Vagina (tissue), 2 donors: ENCODE results near the gene OPRL1.
"Not testable (repeated sequence)": the region's sequence is repeated elsewhere in the genome, so short reads cannot be mapped to it uniquely, and the experiment has no call there.

Experiments used
- POLR2A ChIP-seq, 2 donors: fragments of 450-650 bp; IDR thresholded peaks; one replicate each; pipeline ENCODE4 v1.6.1; 2017; ENCODE audit warnings: antibody characterized with exemption in 2 of 2, mild to moderate bottlenecking in 2 of 2, moderate library complexity in 2 of 2
- POLR2AphosphoS5 ChIP-seq, 2 donors: sonication (generic); formaldehyde crosslinking; IDR thresholded peaks; one replicate each; pipeline ENCODE4 v1.9.0; 2017; ENCODE audit warnings: antibody characterized with exemption in 2 of 2, mild to moderate bottlenecking in 2 of 2, low read depth in 1 of 2; ENCODE audit not compliant: insufficient read depth in 1 of 2

GRCh38 chr20:64134744-64135143, 54.9 kb downstream of the OPRL1 start:
- not testable (repeated sequence) for TF ChIP-seq POLR2AphosphoS5 (IDR thresholded peaks at IDR 0.05; ENCODE audit: insufficient read depth in 1 of 2, low read depth in 1 of 2); POLR2A (IDR thresholded peaks at IDR 0.05)
